Dendritic cell treated with granulocyte-macrophage colony-stimulating factor and Interleukin-4, amounts not matched to agents 40 ng/mL and 50 ng/mL, for 4 days (primary cell): Measurements from ENCODE around the gene FIP1L1.
"Not testable (repeated sequence)": the region's sequence is repeated elsewhere in the genome, so short reads cannot be mapped to it uniquely, and the experiment has no call there.

Experiments
- H3K27ac Mint-ChIP-seq: one replicate; pipeline ENCODE4 v1.8.0; 2022; ENCODE audit warnings: mild to moderate bottlenecking, mixed read lengths
- H3K27me3 Mint-ChIP-seq: one replicate; pipeline ENCODE4 v1.8.0; 2022; ENCODE audit warnings: mild to moderate bottlenecking, mixed read lengths
- H3K36me3 Mint-ChIP-seq: one replicate; pipeline ENCODE4 v1.8.0; 2022; ENCODE audit warnings: low read depth, mixed read lengths
- H3K4me1 Mint-ChIP-seq: one replicate; pipeline ENCODE4 v1.8.0; 2022; ENCODE audit warnings: low read depth, mixed read lengths
- H3K4me3 Mint-ChIP-seq: one replicate; pipeline ENCODE4 v1.8.0; 2022; ENCODE audit warnings: mild to moderate bottlenecking, moderate library complexity, mixed read lengths
- H3K9me3 Mint-ChIP-seq: one replicate; pipeline ENCODE4 v1.8.0; 2022; ENCODE audit warnings: mixed read lengths
- intact Hi-C: fragments of 100-400 bp; cut with micrococcal nuclease; formaldehyde crosslinking; loops from one replicate; pipeline ENCODE4 v1.15.0; 2022

The FIP1L1 gene

DNA sequence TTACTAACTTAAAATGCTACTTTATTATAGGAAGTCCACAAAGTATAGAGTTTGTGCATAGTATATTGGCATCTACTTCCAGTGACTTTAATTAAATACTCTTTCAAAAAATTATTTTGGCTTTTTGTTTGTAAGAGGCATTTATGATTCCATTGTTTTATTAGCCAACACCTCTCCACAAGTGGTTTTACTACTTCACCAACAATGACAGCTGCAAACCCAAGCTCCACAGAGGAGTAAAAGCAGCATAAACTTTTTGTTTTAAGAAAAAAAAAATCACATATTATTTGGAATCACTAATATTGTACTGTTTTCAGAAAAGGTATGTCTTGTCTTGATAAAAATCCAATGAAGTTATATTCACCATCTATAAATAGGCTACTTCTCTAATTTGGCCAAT, 88.5 kb downstream of the FIP1L1 start:
- H3K9me3 Mint-ChIP-seq: peaks cover 31% of the 10 kb centered on the region
- no peaks in the 10 kb centered on the region for H3K27me3 Mint-ChIP-seq
- H3K36me3 Mint-ChIP-seq: peaks cover 12% of the 10 kb centered on the region
- no peak overlapping the region for H3K4me3 Mint-ChIP-seq
- H3K4me1 Mint-ChIP-seq: no peaks in the 10 kb centered on the region
- no peak overlapping the region for H3K27ac Mint-ChIP-seq
- intact Hi-C loops: no loop called here

- H3K4me1 Mint-ChIP-seq, H3K4me3 Mint-ChIP-seq, H3K27me3 Mint-ChIP-seq, H3K36me3 Mint-ChIP-seq, H3K27ac Mint-ChIP-seq, intact Hi-C loops: not testable (repeated sequence)
- peaks cover 31% of the 10 kb centered on the region for H3K9me3 Mint-ChIP-seq
These were observed 89.1 kb downstream of the FIP1L1 start for GRCh38 chr4:53466576-53466975.

DNA sequence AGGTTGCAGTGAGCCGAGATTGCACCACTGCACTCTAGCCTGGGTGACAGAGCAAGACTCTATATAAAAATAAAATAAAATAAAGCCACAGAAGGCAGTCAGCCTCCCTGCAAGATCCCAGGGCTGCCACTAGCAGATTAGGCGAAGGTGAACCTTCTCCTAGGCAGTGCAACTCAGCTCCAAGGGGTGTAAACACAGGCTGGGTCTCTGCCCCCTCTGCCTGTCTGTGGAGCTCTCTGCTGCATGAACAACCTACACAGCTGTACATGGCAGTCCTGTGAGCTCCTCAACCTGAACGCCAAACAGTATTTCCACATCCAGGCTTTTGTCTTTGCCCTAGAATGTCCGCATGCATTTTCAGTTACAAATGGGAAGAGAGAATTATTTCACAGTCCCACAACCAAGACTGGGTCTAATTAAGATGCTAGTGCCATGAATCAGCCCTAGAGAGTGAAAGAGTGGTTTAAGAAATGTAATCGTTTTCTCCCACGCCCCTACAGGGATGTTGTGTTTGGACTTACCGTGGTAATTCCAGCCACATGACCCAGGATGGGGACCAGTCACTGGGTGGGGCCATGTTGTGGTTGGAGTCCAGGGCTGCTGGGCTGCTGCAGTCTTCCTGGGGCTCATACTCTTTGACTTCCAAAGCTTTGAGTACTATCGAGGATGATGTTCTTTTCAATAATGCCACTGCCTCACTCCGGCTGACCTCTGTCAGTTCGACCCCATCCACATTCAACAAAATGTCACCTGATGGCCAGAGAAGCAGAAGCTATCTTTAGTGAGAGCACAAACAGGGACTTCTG, 99.0 kb downstream of the FIP1L1 start:
- H3K27me3 Mint-ChIP-seq: no peaks in the 10 kb centered on the region
- H3K36me3 Mint-ChIP-seq: no peaks in the 10 kb centered on the region
- H3K4me1 Mint-ChIP-seq: no peaks in the 10 kb centered on the region
- intact Hi-C loops: no loop called here
- H3K4me3 Mint-ChIP-seq: no peak overlapping the region
- no peak overlapping the region for H3K27ac Mint-ChIP-seq
- no peaks in the 10 kb centered on the region for H3K9me3 Mint-ChIP-seq

DNA sequence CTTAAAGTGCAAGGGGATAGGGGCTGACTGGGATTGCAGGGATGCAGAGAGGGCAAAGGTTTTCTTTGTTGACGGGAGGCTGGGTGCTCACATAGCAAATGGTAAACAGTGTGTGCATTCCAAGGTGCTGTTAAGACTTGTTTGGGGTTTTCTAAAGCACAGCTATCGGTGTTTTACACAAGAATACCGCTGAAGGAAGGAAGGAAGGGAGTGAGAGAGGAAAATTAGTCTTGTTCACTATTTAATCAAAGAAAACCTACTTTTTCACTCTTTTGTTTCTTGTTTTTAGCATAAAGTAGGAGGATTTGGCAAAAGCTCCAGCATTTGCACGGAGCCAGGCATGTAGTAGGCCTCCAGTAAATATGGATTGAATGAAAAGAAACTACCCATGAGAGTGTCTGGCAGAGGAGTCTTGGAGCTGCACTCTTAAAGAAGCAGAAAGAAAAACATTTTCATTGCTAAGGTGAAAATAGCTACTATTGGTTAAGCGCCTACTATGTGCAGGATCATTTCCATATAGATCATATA, 99.7 kb downstream of the FIP1L1 start:
- Mint-ChIP-seq H3K36me3 (no peaks in the 10 kb centered on the region), H3K27me3 (no peaks in the 10 kb centered on the region), H3K4me3 (no peak overlapping the region), H3K9me3 (no peaks in the 10 kb centered on the region), H3K27ac (no peak overlapping the region), H3K4me1 (no peaks in the 10 kb centered on the region)
- intact Hi-C loops: no loop called here

- Mint-ChIP-seq H3K9me3 (no peaks in the 10 kb centered on the region), H3K36me3 (no peaks in the 10 kb centered on the region), H3K27ac (no peak overlapping the region), H3K4me3 (no peak overlapping the region), H3K27me3 (no peaks in the 10 kb centered on the region), H3K4me1 (no peaks in the 10 kb centered on the region)
- intact Hi-C loops: no loop called here
These were observed 100.2 kb downstream of the FIP1L1 start for GRCh38 chr4:53477636-53478035.

GRCh38 chr4:53478671-53479456, 101.4 kb downstream of the FIP1L1 start:
- Mint-ChIP-seq H3K27me3 (no peaks in the 10 kb centered on the region), H3K36me3 (no peaks in the 10 kb centered on the region), H3K4me3 (no peak overlapping the region), H3K9me3 (no peaks in the 10 kb centered on the region), H3K4me1 (no peaks in the 10 kb centered on the region), H3K27ac (no peak overlapping the region)
- intact Hi-C loops: no loop called here

- no peak overlapping the region for H3K4me3 Mint-ChIP-seq
- no peaks in the 10 kb centered on the region for H3K36me3 Mint-ChIP-seq
- intact Hi-C loops: no loop called here
- H3K27me3 Mint-ChIP-seq: peaks cover 1% of the 10 kb centered on the region
- no peaks in the 10 kb centered on the region for H3K9me3 Mint-ChIP-seq
- no peaks in the 10 kb centered on the region for H3K4me1 Mint-ChIP-seq
- H3K27ac Mint-ChIP-seq: no peak overlapping the region
These were observed 102.5 kb downstream of the FIP1L1 start for GRCh38 chr4:53479736-53480525.

- no peaks in the 10 kb centered on the region for H3K36me3 Mint-ChIP-seq
- H3K4me1 Mint-ChIP-seq: no peaks in the 10 kb centered on the region
- peaks cover 1% of the 10 kb centered on the region for H3K27me3 Mint-ChIP-seq
- intact Hi-C loops: no loop called here
- no peak overlapping the region for H3K4me3 Mint-ChIP-seq
- H3K27ac Mint-ChIP-seq: no peak overlapping the region
- H3K9me3 Mint-ChIP-seq: no peaks in the 10 kb centered on the region
These were observed 103.5 kb downstream of the FIP1L1 start for GRCh38 chr4:53480909-53481308.

DNA sequence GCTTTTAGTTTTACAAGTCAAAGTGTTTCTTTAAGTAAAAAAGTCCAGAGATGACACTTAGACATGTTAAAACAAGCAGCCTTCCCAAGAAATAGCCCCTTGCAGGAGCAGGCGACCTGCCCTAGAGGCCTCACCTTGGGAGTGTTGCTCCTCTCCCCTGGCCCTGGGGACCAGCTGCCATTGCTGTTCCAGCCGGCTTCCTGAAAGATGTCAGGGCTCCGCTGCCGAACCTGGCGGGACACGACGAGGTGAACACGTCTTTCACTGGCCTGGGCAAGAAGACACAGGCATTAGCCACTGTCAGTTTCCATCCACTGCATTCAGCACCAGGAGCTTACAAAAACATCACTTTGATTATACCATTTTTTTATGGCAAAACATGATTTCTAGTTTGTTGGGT, 104.1 kb downstream of the FIP1L1 start:
- Mint-ChIP-seq H3K4me1 (no peaks in the 10 kb centered on the region), H3K36me3 (no peaks in the 10 kb centered on the region), H3K27ac (no peak overlapping the region), H3K27me3 (peaks cover 6% of the 10 kb centered on the region), H3K9me3 (no peaks in the 10 kb centered on the region), H3K4me3 (no peak overlapping the region)
- intact Hi-C loops: no loop called here

DNA sequence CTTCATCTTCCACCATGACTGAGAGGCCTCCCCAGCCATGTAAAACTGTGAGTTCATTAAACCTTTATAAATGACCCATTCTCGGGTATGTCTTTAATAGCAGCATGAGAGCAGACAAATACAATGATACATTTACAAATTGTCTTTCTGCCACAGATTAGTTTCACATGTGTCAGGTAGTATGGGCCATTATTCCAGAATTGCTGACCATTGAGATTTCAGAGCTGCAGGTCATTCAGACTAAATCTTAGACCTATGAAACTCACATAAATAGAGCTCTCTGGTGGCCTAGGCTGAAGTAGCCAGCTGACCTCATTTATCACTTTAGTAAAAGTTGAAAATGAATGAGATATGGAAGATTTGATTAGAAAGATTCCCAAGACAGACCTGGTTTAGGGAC, 105.8 kb downstream of the FIP1L1 start:
- Mint-ChIP-seq H3K9me3 (no peaks in the 10 kb centered on the region), H3K4me3 (no peak overlapping the region), H3K27me3 (peaks cover 6% of the 10 kb centered on the region), H3K27ac (no peak overlapping the region), H3K36me3 (no peaks in the 10 kb centered on the region), H3K4me1 (no peaks in the 10 kb centered on the region)
- intact Hi-C loops: no loop called here

- H3K4me1 Mint-ChIP-seq: no peaks in the 10 kb centered on the region
- H3K9me3 Mint-ChIP-seq: no peaks in the 10 kb centered on the region
- H3K4me3 Mint-ChIP-seq: no peak overlapping the region
- intact Hi-C loops: no loop called here
- H3K27ac Mint-ChIP-seq: no peak overlapping the region
- H3K36me3 Mint-ChIP-seq: no peaks in the 10 kb centered on the region
- peaks cover 6% of the 10 kb centered on the region for H3K27me3 Mint-ChIP-seq
These were observed 107.6 kb downstream of the FIP1L1 start for GRCh38 chr4:53484911-53485657.

DNA sequence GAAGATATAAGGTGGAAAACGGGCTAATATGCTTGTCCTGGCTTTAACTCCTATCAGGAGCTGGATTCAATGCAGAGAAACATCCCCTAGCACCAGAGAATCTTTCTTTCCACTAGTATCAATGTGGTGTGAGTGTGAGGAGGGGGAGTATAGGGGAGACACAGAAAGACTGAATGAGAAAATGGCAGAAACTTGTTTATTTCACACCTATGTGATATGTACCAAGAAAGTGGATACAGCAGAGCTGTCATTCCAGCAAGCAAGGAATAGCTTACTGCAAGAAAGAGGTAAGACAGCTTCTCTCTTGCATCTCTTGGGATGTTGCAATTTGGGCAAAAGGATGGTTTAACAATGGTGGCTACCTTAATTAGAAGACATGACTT, 108.2 kb downstream of the FIP1L1 start:
- H3K4me1 Mint-ChIP-seq: no peaks in the 10 kb centered on the region

DNA sequence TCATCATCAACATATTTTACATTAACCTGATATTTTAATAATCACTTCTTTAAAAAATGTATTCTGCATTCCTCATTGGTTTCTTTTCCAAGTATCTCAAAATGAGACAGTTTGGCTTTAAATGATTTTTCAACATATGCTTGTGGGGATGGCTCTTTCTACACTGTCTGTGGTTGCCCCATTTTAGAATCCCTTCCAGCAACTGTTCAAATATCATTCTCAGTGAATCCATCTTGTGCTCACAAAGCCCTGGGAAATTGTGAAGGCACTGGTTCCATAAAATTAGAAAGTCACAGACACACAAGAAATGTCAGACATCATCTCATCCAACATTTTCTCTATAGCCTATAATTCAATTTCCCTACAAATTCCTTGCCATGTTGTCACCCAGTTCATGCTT, 110.3 kb downstream of the FIP1L1 start:
- Mint-ChIP-seq H3K36me3 (no peaks in the 10 kb centered on the region), H3K4me3 (no peak overlapping the region), H3K9me3 (no peaks in the 10 kb centered on the region), H3K4me1 (no peaks in the 10 kb centered on the region), H3K27me3 (peaks cover 6% of the 10 kb centered on the region), H3K27ac (no peak overlapping the region)
- intact Hi-C loops: no loop called here

More for the DNA sequence above, 108.2 kb downstream of the FIP1L1 start:
- Mint-ChIP-seq H3K36me3 (no peaks in the 10 kb centered on the region), H3K4me3 (no peak overlapping the region), H3K9me3 (no peaks in the 10 kb centered on the region), H3K27me3 (peaks cover 6% of the 10 kb centered on the region), H3K27ac (no peak overlapping the region)
- intact Hi-C loops: no loop called here
